NCI-H345 (cell line): Measurements from ENCODE around the gene L3MBTL3.

Source experiments
- DNase-seq: peaks from one replicate; lab custom pipeline; 2025; lab: John Stamatoyannopoulos, UW

The L3MBTL3 gene

DNA sequence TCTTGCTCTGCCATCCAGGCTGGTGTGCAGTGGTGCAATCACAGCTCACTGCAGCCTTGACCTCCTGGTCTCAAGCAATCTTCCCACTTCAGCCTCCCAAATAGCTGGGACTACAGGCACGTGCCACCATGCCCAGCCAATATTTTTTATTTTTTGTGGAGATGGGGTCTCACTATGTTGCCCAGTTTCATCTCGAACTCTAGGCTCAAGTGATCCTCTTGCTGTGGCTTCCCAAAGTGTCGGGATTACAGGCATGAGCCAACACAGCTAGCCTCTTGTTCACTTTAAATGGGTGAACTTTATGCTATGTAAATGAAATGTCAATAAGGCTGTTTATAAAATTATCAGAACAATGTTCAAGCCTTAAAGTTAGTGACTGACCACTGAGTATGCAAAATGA, 167.3 kb downstream of the L3MBTL3 start:
- DNase-seq: no peak

DNA sequence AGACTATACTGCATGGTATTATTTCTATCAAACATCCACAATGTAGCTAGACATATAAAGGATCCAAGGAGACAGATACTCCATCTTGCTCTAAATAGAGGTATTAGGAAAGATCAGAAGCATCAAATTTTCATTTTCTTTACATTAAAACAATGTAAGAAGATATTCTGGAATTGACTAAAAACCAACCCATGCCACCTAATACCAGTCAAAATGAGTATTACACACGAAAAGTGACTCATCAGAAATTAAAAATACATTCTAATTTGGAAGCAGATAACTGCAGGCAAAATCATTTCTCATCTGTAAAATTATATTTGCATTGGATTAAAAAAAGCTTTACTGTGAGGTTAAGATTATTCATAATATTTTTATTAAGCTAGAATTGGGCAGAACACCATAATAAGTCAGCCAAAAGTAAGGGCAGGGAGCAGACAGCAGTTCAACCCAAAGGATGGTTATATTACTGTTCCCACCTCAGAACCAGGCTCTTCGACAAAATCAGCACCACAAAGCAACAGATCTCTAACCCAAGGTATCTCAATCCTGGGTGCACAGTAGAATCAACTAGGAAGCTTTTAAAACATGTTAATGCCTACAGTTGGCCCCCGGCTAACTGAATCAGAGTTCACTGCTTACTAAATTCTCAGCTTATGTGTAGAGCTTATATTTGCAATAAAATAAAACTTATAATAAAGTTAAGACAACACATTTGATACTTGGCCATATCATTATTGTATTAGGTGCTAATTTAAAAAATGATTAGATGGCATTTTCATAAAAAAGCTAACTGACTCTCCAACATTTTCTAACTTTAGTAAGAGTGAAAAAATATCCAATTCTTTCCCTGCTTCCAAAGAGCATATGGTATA, 169.2 kb downstream of the L3MBTL3 start:
- no peak for DNase-seq

DNA sequence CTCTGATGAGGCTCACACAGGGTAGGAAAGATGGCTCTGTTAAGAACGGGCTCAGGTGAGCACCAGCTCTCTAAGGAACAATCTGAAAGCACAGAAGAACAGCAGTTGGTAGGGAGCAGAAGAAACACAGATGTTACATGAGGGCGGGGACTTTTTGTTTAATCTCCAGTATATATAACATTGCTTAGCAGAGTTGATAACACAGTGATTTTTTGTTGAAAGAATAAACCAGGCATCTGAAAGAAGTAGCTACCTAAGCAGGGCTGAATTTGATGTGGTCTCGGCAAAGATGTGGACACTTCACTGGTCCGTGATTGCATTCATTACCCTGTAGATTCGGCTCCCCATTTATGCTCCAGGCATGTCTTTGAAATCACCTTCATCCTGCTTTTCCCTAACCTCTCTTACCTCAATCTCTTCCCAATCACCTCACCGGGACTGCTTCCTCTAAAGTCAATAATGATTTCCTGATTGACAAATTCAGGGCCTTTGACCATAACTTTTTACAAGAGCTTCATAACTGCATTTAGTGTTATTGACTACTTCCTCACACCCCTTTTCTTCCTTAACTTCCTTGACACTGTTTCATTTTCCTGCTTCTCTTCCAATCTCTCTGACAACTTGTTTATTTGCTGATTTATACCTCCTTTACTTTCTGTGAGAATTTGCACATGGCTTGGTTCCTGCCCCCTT, 170.0 kb downstream of the L3MBTL3 start:
- DNase-seq: no peak

DNA sequence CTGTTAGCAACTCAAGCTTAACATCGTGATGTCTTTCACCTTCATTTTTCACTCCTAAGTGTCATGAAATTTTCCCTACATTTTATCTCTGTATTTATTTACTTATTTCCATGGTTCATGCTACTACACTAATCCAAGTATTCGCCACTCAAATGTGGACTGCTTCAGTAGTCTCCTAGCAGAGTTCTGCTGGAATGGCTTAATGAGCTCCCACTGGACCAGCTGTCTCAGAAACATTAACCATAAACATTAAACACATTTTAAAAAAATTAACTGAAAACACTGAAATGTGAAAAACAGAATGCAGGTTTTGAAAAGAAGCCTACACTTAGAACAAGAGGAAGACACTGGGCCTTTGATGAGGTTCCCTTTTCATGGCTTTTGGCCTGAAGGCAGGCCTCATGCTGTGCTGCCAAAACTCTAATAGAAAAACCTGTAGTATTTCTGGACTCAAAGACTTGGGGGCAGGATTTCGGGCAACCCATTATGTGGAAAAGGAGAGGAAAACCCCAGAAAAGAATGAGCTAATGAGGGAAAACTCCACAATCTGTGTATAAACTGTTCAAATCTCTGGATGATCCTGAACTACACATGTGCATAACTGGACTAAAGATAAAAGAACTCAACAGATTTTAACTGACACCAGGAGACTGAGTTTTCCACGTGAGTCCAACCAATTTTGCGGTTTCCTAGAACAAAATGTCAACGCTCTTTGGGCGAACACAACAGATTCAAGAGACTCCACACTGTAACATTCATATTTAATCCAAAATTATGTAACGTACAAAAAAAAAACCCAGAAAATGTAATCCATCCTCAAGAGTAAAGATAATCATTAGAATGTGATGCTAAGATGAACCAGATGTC, 171.4 kb downstream of the L3MBTL3 start:
- DNase-seq: no peak
